Tibial nerve (tissue), 4 donors: ENCODE data around the gene NEURL3. TPM values are rescaled to one million over a fixed set of nuclear protein-coding genes. Genes with fewer than 3 reads are reported as not detected.
A peak's percentile ranks its signal among the peaks of the same experiment; 100 is the strongest.

Experiments used
- DNase-seq, 2 donors: peaks; one replicate each; pipeline ENCODE4 v3.0.0-alpha.2; 2019; ENCODE audit warnings: low spot score in 2 of 2
- H3K27ac ChIP-seq, 4 donors: fragments of 200-600 bp; sonication (generic) in 3 of 4; one replicate each; pipeline ENCODE4 v1.5.1; 2017 to 2019; ENCODE audit warnings: mild to moderate bottlenecking in 1 of 4
- H3K27me3 ChIP-seq, 2 donors: fragments of 200-600 bp; sonication (generic) in 1 of 2; one replicate each; pipeline versions ENCODE4 v1.5.1 to v1.6.0; 2017 to 2019
- H3K36me3 ChIP-seq, 3 donors: fragments of 200-600 bp; sonication (generic); one replicate each; pipeline ENCODE4 v1.5.1; 2018 to 2019
- H3K4me1 ChIP-seq, 4 donors: fragments of 200-600 bp; sonication (generic) in 3 of 4; one replicate each; pipeline ENCODE4 v1.5.1; 2017 to 2019
- H3K4me3 ChIP-seq, 4 donors: fragments of 200-600 bp; sonication (generic) in 3 of 4; one replicate each; pipeline ENCODE4 v1.5.1; 2017 to 2019; ENCODE audit warnings: mild to moderate bottlenecking in 1 of 4, moderate library complexity in 1 of 4
- H3K9me3 ChIP-seq, 4 donors: fragments of 200-600 bp; sonication (generic) in 3 of 4; one replicate each; pipeline ENCODE4 v1.5.1; 2017 to 2019
- EP300 ChIP-seq, 2 donors: sonication (generic); formaldehyde crosslinking; IDR thresholded peaks; one replicate each; pipeline ENCODE4 v1.6.1; 2017; ENCODE audit warnings: antibody characterized with exemption in 2 of 2, mild to moderate bottlenecking in 1 of 2
- POLR2A ChIP-seq, 2 donors: fragments of 450-650 bp; IDR thresholded peaks; one replicate each; pipeline ENCODE4 v1.6.1; 2017; ENCODE audit warnings: antibody characterized with exemption in 2 of 2, mild to moderate bottlenecking in 2 of 2, moderate library complexity in 2 of 2
- WGBS, 2 donors: methylation state at CpG; one replicate each; pipeline ENCODE4 v1.1.5; 2018; 5-methylcytosine and 5-hydroxymethylcytosine counted together
- total RNA-seq, 4 donors: library from RNA; depleted of rRNA; stranded (reverse); fragments of >200 nt; gene quantifications; one replicate each; pipeline ENCODE4 v1.1.0, GENCODE V29; 2016
- TF ChIP-seq, protein P1 (sequence below), 5 experiments: fragments of 200-600 bp in 3 of 5; fragments of 450-650 bp in 2 of 5; sonication (generic) in 3 of 5; IDR thresholded peaks; one replicate each; pipeline ENCODE4 v1.5.1; 2016 to 2019; ENCODE audit warnings: antibody characterized with exemption in 5 of 5, mild to moderate bottlenecking in 3 of 5, moderate library complexity in 2 of 5

The NEURL3 gene
- total RNA-seq, 4 donors from 2014 or later, result 1.5 TPM; not detected in 3

DNA sequence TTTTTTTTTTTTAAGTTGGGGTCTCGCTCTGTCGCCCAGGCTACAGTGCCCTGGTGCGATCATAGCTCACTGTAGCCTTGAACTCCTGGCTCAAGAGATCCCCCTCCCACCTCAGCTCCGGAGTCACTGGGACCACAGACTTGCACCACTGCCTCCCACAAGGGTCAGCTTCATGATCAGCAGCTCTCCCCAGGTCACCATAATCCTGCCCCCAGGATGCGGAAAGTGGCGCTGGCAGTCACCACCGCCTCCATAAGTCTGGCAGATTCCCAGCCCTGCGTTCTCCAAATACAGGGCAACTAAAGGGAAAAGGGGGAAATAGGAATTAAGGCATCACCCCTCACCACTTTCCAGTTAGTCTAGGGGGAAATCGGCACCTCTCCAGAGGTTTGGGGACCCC is 26.2 kb upstream of the NEURL3 start:
- Histone ChIP-seq H3K36me3 (no peaks in the 10 kb centered on the region), H3K9me3 (no peaks in the 10 kb centered on the region), H3K27me3 (no peaks in the 10 kb centered on the region), H3K4me1 (peaks cover 6 to 91% (median 56%) of the 10 kb centered on the region in 4 donors), H3K4me3 (peak overlapping the region in 1 of 4 donors; percentile 37), H3K27ac (peak overlapping the region; percentile 82 to 94 (median 90))
- DNase-seq, result no peak
- TF ChIP-seq, protein P1, sequence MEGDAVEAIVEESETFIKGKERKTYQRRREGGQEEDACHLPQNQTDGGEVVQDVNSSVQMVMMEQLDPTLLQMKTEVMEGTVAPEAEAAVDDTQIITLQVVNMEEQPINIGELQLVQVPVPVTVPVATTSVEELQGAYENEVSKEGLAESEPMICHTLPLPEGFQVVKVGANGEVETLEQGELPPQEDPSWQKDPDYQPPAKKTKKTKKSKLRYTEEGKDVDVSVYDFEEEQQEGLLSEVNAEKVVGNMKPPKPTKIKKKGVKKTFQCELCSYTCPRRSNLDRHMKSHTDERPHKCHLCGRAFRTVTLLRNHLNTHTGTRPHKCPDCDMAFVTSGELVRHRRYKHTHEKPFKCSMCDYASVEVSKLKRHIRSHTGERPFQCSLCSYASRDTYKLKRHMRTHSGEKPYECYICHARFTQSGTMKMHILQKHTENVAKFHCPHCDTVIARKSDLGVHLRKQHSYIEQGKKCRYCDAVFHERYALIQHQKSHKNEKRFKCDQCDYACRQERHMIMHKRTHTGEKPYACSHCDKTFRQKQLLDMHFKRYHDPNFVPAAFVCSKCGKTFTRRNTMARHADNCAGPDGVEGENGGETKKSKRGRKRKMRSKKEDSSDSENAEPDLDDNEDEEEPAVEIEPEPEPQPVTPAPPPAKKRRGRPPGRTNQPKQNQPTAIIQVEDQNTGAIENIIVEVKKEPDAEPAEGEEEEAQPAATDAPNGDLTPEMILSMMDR (IDR thresholded peaks at IDR 0.05), result no peak
- TF ChIP-seq POLR2A (IDR thresholded peaks at IDR 0.05) (no peak), EP300 (IDR thresholded peaks at IDR 0.05) (no peak)
- 70 to 76% methylated on average over 9 of the region's 9 CpGs for WGBS, 2 donors

DNA sequence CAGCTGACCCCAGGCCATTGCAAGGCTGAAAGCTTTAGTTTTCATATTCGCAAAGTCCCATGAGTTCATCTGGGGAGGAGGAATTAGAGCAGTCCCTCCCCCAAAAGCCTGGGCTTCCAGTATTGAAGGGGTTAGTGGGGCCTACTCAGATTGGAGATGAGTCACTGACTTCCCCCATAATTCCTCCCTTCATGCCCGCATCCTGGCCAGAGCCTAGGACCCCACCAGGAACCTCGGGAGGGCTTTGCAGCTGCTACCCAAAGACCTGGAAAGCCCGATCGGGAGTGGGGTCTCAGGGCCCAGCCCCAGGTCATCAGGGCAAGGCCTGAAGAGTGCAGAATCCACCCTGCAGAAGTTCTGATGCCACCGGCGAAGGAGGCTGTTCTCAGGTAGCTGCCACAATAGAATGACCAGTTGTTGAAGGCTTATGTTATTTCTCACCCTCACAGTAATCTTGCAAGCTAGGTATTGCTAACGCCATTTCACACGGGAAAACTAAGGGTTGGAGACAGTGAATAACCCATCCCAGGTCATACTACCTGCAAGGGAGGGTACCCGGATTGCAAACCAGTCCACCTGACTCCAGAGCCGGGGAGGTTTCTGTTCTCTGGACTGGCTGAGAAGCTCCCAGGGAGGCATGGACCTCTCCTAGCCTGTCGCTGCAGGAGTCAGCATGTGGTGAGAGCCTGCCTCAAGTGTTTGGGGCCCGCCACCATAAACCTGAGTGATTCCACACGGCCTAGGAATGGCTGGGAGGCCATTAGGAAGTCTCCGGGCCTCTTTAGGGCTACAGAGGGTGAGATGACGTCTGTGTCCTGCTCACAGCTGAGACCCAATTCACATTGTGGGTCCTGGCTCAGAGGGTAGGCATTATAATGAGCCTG is 25.6 kb upstream of the NEURL3 start:
- Histone ChIP-seq H3K27ac (peak overlapping the region in 3 of 4 donors; percentile 89 to 94 (median 92)), H3K27me3 (no peaks in the 10 kb centered on the region), H3K9me3 (no peaks in the 10 kb centered on the region), H3K4me3 (no peak overlapping the region), H3K36me3 (no peaks in the 10 kb centered on the region), H3K4me1 (peaks cover 6 to 85% (median 53%) of the 10 kb centered on the region in 4 donors)
- DNase-seq, result no peak
- TF ChIP-seq POLR2A (IDR thresholded peaks at IDR 0.05), result no peak
- TF ChIP-seq EP300 (IDR thresholded peaks at IDR 0.05), result no peak
- WGBS, 2 donors, result 72 to 80% methylated on average over 15 to 16 of the region's 16 CpGs

DNA sequence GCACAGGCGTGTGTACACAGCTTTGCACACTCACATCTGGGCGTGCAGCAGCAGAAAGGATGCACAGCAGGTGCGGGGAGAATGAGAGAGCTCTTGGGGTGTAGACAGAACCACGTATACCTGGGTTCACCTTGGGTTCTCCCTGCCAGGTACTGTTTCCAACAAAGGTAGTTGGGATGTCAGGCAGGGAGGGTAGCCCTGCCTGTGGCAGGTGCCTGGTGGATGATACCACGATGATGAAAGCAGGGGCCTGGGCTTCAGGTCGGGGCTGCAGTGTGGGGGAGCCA is 24.9 kb upstream of the NEURL3 start:
- peak overlapping the region in 2 of 4 donors; percentile 13 to 89 for H3K27ac ChIP-seq

DNA sequence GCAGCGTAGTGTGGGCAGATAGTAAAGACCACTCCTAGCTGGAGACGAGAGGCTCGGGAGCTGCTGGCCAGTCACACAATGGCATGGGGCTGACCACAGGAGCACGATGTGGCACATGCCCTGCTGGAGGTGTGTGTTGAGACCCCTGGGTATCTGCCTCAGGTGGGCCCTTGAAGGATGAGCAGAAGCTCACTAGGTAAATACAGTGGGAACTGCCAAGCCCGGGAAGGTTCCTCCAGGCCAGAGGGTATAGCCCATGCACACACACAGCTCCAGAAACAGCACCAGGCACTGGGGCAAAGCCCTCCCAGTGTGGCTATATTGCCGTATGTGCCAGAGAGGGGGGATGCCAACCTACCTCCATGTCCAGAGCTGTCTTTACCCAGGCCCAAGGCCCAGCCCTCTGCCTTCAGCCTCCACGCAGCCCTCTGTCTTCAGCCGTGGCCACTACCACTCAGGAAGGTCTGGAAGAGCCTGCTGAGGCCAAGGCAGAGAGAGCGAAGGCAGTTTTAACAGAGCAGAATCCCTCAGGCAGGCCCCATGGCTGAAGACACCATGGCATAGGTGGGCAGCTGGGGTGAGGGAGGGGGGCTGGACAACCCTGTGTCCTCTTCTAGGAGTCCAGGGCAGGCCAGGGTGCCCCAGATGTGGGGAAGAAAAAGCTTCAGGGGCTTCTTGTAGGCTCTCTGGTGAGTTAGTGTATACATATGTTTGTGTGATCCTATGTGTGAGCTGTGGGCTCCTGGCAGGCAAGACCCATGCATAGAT is 24.4 kb upstream of the NEURL3 start:
- Histone ChIP-seq H3K4me3 (no peak overlapping the region), H3K4me1 (peaks cover 6 to 75% (median 50%) of the 10 kb centered on the region in 4 donors), H3K27ac (peak overlapping the region in 3 of 4 donors; percentile 84 to 93 (median 88)), H3K9me3 (no peaks in the 10 kb centered on the region), H3K36me3 (no peaks in the 10 kb centered on the region), H3K27me3 (no peaks in the 10 kb centered on the region)
- 80 to 88% methylated on average over 9 of the region's 9 CpGs for WGBS, 2 donors
- TF ChIP-seq, protein P1 (IDR thresholded peaks at IDR 0.05), result no peak
- no peak for TF ChIP-seq POLR2A (IDR thresholded peaks at IDR 0.05)
- TF ChIP-seq EP300 (IDR thresholded peaks at IDR 0.05), result no peak
- no peak for DNase-seq

More for the DNA sequence above, 24.9 kb upstream of the NEURL3 start:
- 81 to 84% methylated on average over 6 of the region's 6 CpGs for WGBS, 2 donors
- H3K4me3 ChIP-seq, result no peak overlapping the region
- H3K4me1 ChIP-seq, result peaks cover 6 to 80% (median 53%) of the 10 kb centered on the region in 4 donors
- no peak for DNase-seq
- TF ChIP-seq POLR2A (IDR thresholded peaks at IDR 0.05) (no peak), EP300 (IDR thresholded peaks at IDR 0.05) (no peak)
- TF ChIP-seq, protein P1 (IDR thresholded peaks at IDR 0.05), result no peak
- H3K9me3 ChIP-seq, result no peaks in the 10 kb centered on the region
- H3K36me3 ChIP-seq, result no peaks in the 10 kb centered on the region
- H3K27me3 ChIP-seq, result no peaks in the 10 kb centered on the region

DNA sequence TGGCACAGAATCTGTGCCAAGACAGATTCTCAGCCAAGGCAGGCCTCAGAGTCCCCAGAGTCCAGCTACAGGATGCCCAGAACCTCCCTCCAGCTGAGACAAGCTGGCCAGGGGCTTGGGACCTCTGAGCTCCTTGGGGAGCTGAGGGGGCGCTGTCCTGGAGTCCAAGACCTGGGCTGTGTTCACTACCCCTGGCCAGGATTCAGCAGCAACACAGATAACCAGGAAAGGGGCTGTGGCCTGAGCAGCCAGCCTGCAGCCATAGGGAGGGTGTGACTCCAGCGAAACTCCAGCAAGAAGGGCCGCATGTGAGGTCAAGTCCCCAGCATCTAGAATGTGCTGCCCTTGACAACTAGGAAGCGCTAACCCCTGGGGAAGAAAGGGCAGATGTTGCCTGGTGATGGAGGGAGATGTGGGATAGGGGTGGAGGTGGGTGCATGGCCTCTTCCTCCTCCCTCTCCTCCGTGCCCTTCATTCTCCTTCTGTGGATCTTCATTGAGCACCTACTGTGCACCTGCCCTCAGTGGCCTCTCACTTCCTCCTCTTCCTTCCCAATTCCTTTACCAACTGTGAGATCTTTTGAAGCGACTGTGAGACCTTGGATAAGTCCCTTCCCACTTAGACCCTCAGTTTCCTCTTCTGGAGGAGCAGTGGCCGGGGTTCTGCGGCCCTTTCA is 23.7 kb upstream of the NEURL3 start:
- no peaks in the 10 kb centered on the region for H3K27me3 ChIP-seq
- H3K27ac ChIP-seq, result peak overlapping the region; percentile 9 to 93 (median 86)
- no peaks in the 10 kb centered on the region for H3K36me3 ChIP-seq
- no peak overlapping the region for H3K4me3 ChIP-seq
- 87 to 93% methylated on average over 7 to 8 of the region's 8 CpGs for WGBS, 2 donors
- H3K4me1 ChIP-seq, result peaks cover 2 to 71% (median 45%) of the 10 kb centered on the region in 4 donors
- TF ChIP-seq, protein P1 (IDR thresholded peaks at IDR 0.05), result no peak
- TF ChIP-seq EP300 (IDR thresholded peaks at IDR 0.05) (no peak), POLR2A (IDR thresholded peaks at IDR 0.05) (no peak)
- no peak for DNase-seq
- no peaks in the 10 kb centered on the region for H3K9me3 ChIP-seq
